HEK293 (cell line): Measurements from ENCODE around the gene EPHB1.

Source experiments
- CTCF ChIP-seq: fragments of 450-650 bp; formaldehyde crosslinking; IDR thresholded peaks from 2 replicates; pipeline ENCODE4 v1.5.1; 2016; ENCODE audit warnings: missing biosample characterization, missing genetic modification characterization
- HOXA7 ChIP-seq: sonication (generic); formaldehyde crosslinking; IDR thresholded peaks from 2 replicates; pipeline ENCODE4 v1.8.1; 2022; ENCODE audit warnings: missing genetic modification reagents, borderline replicate concordance
- KLF1 ChIP-seq: fragments of 450-650 bp; formaldehyde crosslinking; IDR thresholded peaks from 2 replicates; pipeline ENCODE4 v1.5.1; 2016; ENCODE audit warnings: missing biosample characterization, missing genetic modification characterization
- KLF9 ChIP-seq: fragments of 450-650 bp; formaldehyde crosslinking; IDR thresholded peaks from 2 replicates; pipeline ENCODE4 v1.5.1; 2016; ENCODE audit warnings: missing biosample characterization, missing genetic modification characterization, low read depth
- OSR2 ChIP-seq: fragments of 450-650 bp; formaldehyde crosslinking; IDR thresholded peaks from 2 replicates; pipeline ENCODE4 v1.5.1; 2016; ENCODE audit warnings: missing biosample characterization, missing genetic modification characterization
- PBX3 ChIP-seq: sonication (generic); formaldehyde crosslinking; IDR thresholded peaks from 2 replicates; pipeline ENCODE4 v1.8.1; 2022; ENCODE audit warnings: mild to moderate bottlenecking, moderate library complexity, missing genetic modification reagents
- RBAK ChIP-seq: fragments of 450-650 bp; formaldehyde crosslinking; IDR thresholded peaks from 2 replicates; pipeline ENCODE4 v1.5.1; 2016; ENCODE audit warnings: missing biosample characterization, missing genetic modification characterization
- REST ChIP-seq: fragments of 450-650 bp; formaldehyde crosslinking; IDR thresholded peaks from 2 replicates; pipeline ENCODE4 v1.5.1; 2016; ENCODE audit warnings: missing biosample characterization, missing genetic modification characterization
- ZBTB11 ChIP-seq: fragments of 450-650 bp; formaldehyde crosslinking; conservative IDR thresholded peaks from 2 replicates; pipeline ENCODE4 v1.5.1; 2016; ENCODE audit warnings: low read depth, missing biosample characterization, missing genetic modification characterization
- ZBTB20 ChIP-seq: fragments of 450-650 bp; formaldehyde crosslinking; IDR thresholded peaks from 2 replicates; pipeline ENCODE4 v1.5.1; 2016; ENCODE audit warnings: missing biosample characterization, missing genetic modification characterization
- ZBTB26 ChIP-seq: fragments of 450-650 bp; formaldehyde crosslinking; optimal IDR thresholded peaks from 2 replicates; pipeline ENCODE3; 2016; ENCODE audit warnings: missing biosample characterization, mild to moderate bottlenecking, missing genetic modification characterization
- ZBTB49 ChIP-seq: fragments of 450-650 bp; formaldehyde crosslinking; IDR thresholded peaks from 2 replicates; pipeline ENCODE4 v1.5.1; 2016; ENCODE audit warnings: missing biosample characterization, missing genetic modification characterization, low read depth
- ZNF140 ChIP-seq: fragments of 450-650 bp; formaldehyde crosslinking; IDR thresholded peaks from 2 replicates; pipeline ENCODE4 v1.5.1; 2016; ENCODE audit warnings: missing biosample characterization, missing genetic modification characterization
- ZNF24 ChIP-seq: fragments of 450-650 bp; formaldehyde crosslinking; IDR thresholded peaks from 2 replicates; pipeline ENCODE4 v1.5.1; 2016; ENCODE audit warnings: missing biosample characterization, missing genetic modification characterization

- no peak for TF ChIP-seq CTCF (tag by site-specific recombination)
- no peak for TF ChIP-seq HOXA7
- TF ChIP-seq RBAK (tag by site-specific recombination), result no peak
- TF ChIP-seq ZNF140, result no peak
- TF ChIP-seq KLF1 (tag by site-specific recombination), result no peak
- TF ChIP-seq ZBTB11, result no peak
- no peak for TF ChIP-seq KLF9
- TF ChIP-seq PBX3 (CRISPR knock-in tag), result no peak
- TF ChIP-seq ZNF24 (tag by site-specific recombination), result no peak
- no peak for TF ChIP-seq OSR2
- TF ChIP-seq ZBTB26 (tag by site-specific recombination), result no peak
- no peak for TF ChIP-seq REST
- no peak for TF ChIP-seq ZBTB20 (tag by site-specific recombination)
- TF ChIP-seq ZBTB49 (tag by site-specific recombination), result no peak
These were observed 454.1 kb downstream of the EPHB1 start for GRCh38 chr3:135249186-135249585.
